Keratinocyte (primary cell): ENCODE results near the gene DENND1A. TPM values are rescaled to one million over a fixed set of nuclear protein-coding genes. Genes with fewer than 3 reads are reported as not detected.

ENCODE experiments used
- DNase-seq: peaks from one replicate; pipeline ENCODE4 v3.0.0-alpha.2; 2011; ENCODE audit warnings: low read depth, missing footprints, low spot score
- FAIRE-seq: peaks from 2 replicates; lab custom pipeline; 2011; peaks lifted over from hg19 to GRCh38; lab: Jason Lieb, UNC
- H2AFZ ChIP-seq: 2 replicates; pipeline ENCODE4 v1.6.0; 2012; ENCODE audit warnings: low read length, control low read depth, inconsistent platforms; ENCODE audit not compliant: control insufficient read depth
- H3K27ac ChIP-seq: 2 replicates; pipeline ENCODE4 v1.5.1; 2011; ENCODE audit warnings: low read length; ENCODE audit not compliant: control insufficient read depth, insufficient read depth
- H3K27me3 ChIP-seq: 3 replicates; pipeline ENCODE4 v1.6.0; 2011; ENCODE audit warnings: low read length; ENCODE audit not compliant: control insufficient read depth, insufficient read depth; ENCODE audit errors: extremely low read depth
- H3K36me3 ChIP-seq, 2 experiments: 2 replicates in 1 of 2; 3 replicates in 1 of 2; pipeline ENCODE4 v1.5.1; 2011; ENCODE audit warnings: low read length in 2 of 2, mild to moderate bottlenecking in 1 of 2; ENCODE audit not compliant: control insufficient read depth in 2 of 2, insufficient read depth in 2 of 2; ENCODE audit errors: extremely low read depth in 1 of 2
- H3K4me1 ChIP-seq: 3 replicates; pipeline ENCODE4 v1.5.1; 2011; ENCODE audit warnings: low read length; ENCODE audit not compliant: control insufficient read depth, insufficient read depth; ENCODE audit errors: extremely low read depth
- H3K4me2 ChIP-seq: 3 replicates; pipeline ENCODE4 v1.6.0; 2011; ENCODE audit warnings: low read depth, low read length; ENCODE audit not compliant: control insufficient read depth, insufficient read depth; ENCODE audit errors: extremely low read depth
- H3K4me3 ChIP-seq, 3 experiments: fragments of 200-600 bp in 1 of 3; sonication (generic) in 1 of 3; 2 replicates in 2 of 3; 3 replicates in 1 of 3; pipeline ENCODE4 v1.5.1; 2011 to 2016; ENCODE audit warnings: low read length in 3 of 3, mild to moderate bottlenecking in 3 of 3, control low read depth in 2 of 3, inconsistent platforms in 1 of 3, low read depth in 1 of 3, mixed read lengths in 1 of 3, mixed run types in 1 of 3, moderate library complexity in 1 of 3; ENCODE audit not compliant: control insufficient read depth in 2 of 3, insufficient read depth in 2 of 3; ENCODE audit errors: extremely low read depth in 1 of 3
- H3K79me2 ChIP-seq: 2 replicates; pipeline ENCODE4 v1.6.0; 2012; ENCODE audit warnings: low read length; ENCODE audit not compliant: control insufficient read depth, insufficient read depth
- H3K9ac ChIP-seq: 3 replicates; pipeline ENCODE4 v1.6.0; 2011; ENCODE audit warnings: low read length; ENCODE audit not compliant: control insufficient read depth, insufficient read depth; ENCODE audit errors: extremely low read depth
- H3K9me1 ChIP-seq: 3 replicates; pipeline ENCODE4 v1.6.0; 2011; ENCODE audit warnings: low read length; ENCODE audit not compliant: control insufficient read depth, insufficient read depth; ENCODE audit errors: extremely low read depth
- H3K9me3 ChIP-seq: 2 replicates; pipeline ENCODE4 v1.5.1; 2012; ENCODE audit warnings: low read depth, low read length; ENCODE audit not compliant: control insufficient read depth
- H4K20me1 ChIP-seq: 3 replicates; pipeline ENCODE4 v1.6.0; 2011; ENCODE audit warnings: low read length; ENCODE audit not compliant: control insufficient read depth, insufficient read depth; ENCODE audit errors: extremely low read depth
- CTCF ChIP-seq, 3 experiments: IDR thresholded peaks in 1 of 3; conservative IDR thresholded peaks in 1 of 3; optimal IDR thresholded peaks in 1 of 3; 2 replicates in 2 of 3; 3 replicates in 1 of 3; pipeline versions ENCODE3 to v1.5.1; 2011; ENCODE audit warnings: low read length in 3 of 3, mild to moderate bottlenecking in 3 of 3, moderate library complexity in 2 of 3, control low read depth in 1 of 3, inconsistent platforms in 1 of 3; ENCODE audit not compliant: insufficient read depth in 2 of 3; ENCODE audit errors: extremely low read depth in 1 of 3
- EZH2 ChIP-seq: IDR thresholded peaks from one replicate; pipeline ENCODE4 v1.6.1; 2012; ENCODE audit warnings: inconsistent platforms, mild to moderate bottlenecking, low read length, moderate library complexity
- dilution Hi-C: fragments of 300-500 bp; cut with MboI; formaldehyde crosslinking; loops from one replicate; pipeline ENCODE4 v1.7.0; 2020; ENCODE audit warnings: low sequenced_read_pairs; ENCODE audit not compliant: extremely low pct_ligation_motif_present
- polyA plus RNA-seq, 5 experiments: library from polyadenylated mRNA; depleted of rRNA in 3 of 5; stranded (reverse) in 3 of 5; stranded (forward) in 1 of 5; unstranded in 1 of 5; fragments of >200 nt; gene quantifications; 1 replicate in 1 of 5; 2 replicates in 3 of 5; 3 replicates in 1 of 5; pipeline versions ENCODE4 v1.2.1 to v1.2.3, GENCODE V29; 2011 to 2012; ENCODE audit warnings: missing spikeins in 2 of 5, low read depth in 1 of 5, low replicate concordance in 1 of 5

Gene DENND1A
- polyA plus RNA-seq, 1 donor (not counting 4 experiments of a cell fraction or from before 2014, with no cell fraction given) = 13.0 TPM

- Histone ChIP-seq H3K79me2 (no peaks in the 10 kb centered on the region), H3K9ac (no peak overlapping the region), H4K20me1 (no peaks in the 10 kb centered on the region), H3K4me1 (no peaks in the 10 kb centered on the region), H3K4me2 (no peak overlapping the region), H3K9me3 (no peaks in the 10 kb centered on the region), H3K9me1 (no peaks in the 10 kb centered on the region), H3K27me3 (no peaks in the 10 kb centered on the region), H3K4me3 (no peak overlapping the region), H3K36me3 (no peaks in the 10 kb centered on the region), H3K27ac (no peak overlapping the region), H2AFZ (no peak overlapping the region)
- dilution Hi-C loops = no loop called here
- no peak for DNase-seq
- no peak for FAIRE-seq
- no peak for TF ChIP-seq CTCF (optimal IDR thresholded peaks at IDR 0.05 in 1 of 3, IDR thresholded peaks at IDR 0.05 in 1 of 3, conservative IDR thresholded peaks at IDR 0.05 in 1 of 3; ENCODE audit: extremely low read depth in 1 of 3, insufficient read depth in 2 of 3, low read length in 3 of 3)
- TF ChIP-seq EZH2 = no peak
Observed at GRCh38 chr9:123490688-123491087, 439.2 kb downstream of the DENND1A start.

- no peaks in the 10 kb centered on the region for H4K20me1 ChIP-seq
- H3K9me3 ChIP-seq = no peaks in the 10 kb centered on the region
- H3K27me3 ChIP-seq = no peaks in the 10 kb centered on the region
- no peak for TF ChIP-seq EZH2
- no peak for TF ChIP-seq CTCF (optimal IDR thresholded peaks at IDR 0.05 in 1 of 3, IDR thresholded peaks at IDR 0.05 in 1 of 3, conservative IDR thresholded peaks at IDR 0.05 in 1 of 3; ENCODE audit: extremely low read depth in 1 of 3, insufficient read depth in 2 of 3, low read length in 3 of 3)
- H2AFZ ChIP-seq = no peak overlapping the region
- FAIRE-seq (no peak), DNase-seq (no peak)
- no peaks in the 10 kb centered on the region for H3K4me1 ChIP-seq
- H3K4me3 ChIP-seq = no peak overlapping the region
- no peaks in the 10 kb centered on the region for H3K36me3 ChIP-seq
- no peak overlapping the region for H3K9ac ChIP-seq
- no peak overlapping the region for H3K4me2 ChIP-seq
- dilution Hi-C loops = no loop called here
- H3K9me1 ChIP-seq = no peaks in the 10 kb centered on the region
- no peak overlapping the region for H3K27ac ChIP-seq
- H3K79me2 ChIP-seq = no peaks in the 10 kb centered on the region
Observed at GRCh38 chr9:123488722-123489321, 441.1 kb downstream of the DENND1A start.
